Mononuclear cell (primary cell): ENCODE measurements around the gene TVP23A. TPM values are rescaled to one million over a fixed set of nuclear protein-coding genes. Genes with fewer than 3 reads are reported as not detected.
"Not testable (repeated sequence)": the region's sequence is repeated elsewhere in the genome, so short reads cannot be mapped to it uniquely, and the experiment has no call there.

Experiments
- H3K27me3 ChIP-seq: 2 replicates; pipeline ENCODE4 v1.6.0; 2011; ENCODE audit warnings: low read length, control low read depth; ENCODE audit not compliant: insufficient read depth
- H3K4me1 ChIP-seq: 2 replicates; pipeline ENCODE4 v1.5.1; 2011; ENCODE audit warnings: mild to moderate bottlenecking, low read length, control low read depth; ENCODE audit not compliant: insufficient read depth
- H3K4me3 ChIP-seq: 2 replicates; pipeline ENCODE4 v1.5.1; 2011; ENCODE audit warnings: mild to moderate bottlenecking, low read length, moderate library complexity
- H3K9me3 ChIP-seq: 2 replicates; pipeline ENCODE4 v1.5.1; 2011; ENCODE audit warnings: low read depth, mild to moderate bottlenecking, control low read depth, low read length
- total RNA-seq: library from RNA; depleted of rRNA; stranded (reverse); fragments of >200 nt; gene quantifications from one replicate; pipeline ENCODE4 v1.2.3, GENCODE V29; 2012

TVP23A gene
- total RNA-seq, 1 donor, result not detected

DNA sequence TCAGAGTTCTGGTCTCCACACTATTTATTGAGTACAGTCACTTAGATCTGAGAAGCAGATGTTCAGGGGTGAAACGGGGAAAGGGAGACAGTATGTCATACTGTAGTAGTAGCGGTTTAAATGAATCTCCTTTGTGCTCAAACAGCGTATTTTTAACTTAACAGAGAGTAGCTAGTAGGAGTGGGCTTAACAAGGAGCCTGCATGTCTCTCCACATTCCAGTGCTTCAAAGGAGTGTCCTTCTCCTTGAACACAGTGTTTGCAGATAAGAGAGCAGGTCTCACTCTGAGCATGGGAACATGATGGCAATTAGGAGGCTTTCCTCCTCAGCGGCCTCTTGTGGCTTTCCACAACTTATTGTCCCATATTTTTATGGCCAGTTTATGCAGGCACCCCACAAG lies 30.0 kb downstream of the TVP23A start:
- not testable (repeated sequence) for H3K9me3 ChIP-seq, H3K27me3 ChIP-seq
- peaks cover 18% of the 10 kb centered on the region for H3K4me1 ChIP-seq

DNA sequence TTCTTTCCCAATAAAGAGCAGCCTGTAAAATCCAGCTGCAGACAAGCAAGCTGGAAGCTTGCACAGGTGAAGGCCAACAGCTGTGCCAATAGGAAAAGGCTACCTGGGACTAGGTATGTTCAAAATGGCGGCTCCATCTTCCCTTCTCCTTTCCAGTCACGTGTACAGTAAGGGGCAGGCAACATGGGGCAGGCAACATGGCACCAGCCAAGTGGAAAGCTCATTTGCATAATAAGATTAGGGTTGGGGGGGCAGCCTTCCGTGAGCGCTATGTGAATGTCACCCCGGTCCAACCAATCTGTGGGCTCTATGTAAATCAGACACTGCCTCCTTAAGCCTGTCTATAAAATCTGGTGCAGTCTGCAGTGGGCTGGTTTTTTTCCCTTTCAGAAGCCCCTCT lies 31.3 kb downstream of the TVP23A start:
- Histone ChIP-seq H3K9me3 (no peaks in the 10 kb centered on the region), H3K4me3 (no peak overlapping the region), H3K4me1 (peaks cover 9% of the 10 kb centered on the region)

More for the DNA sequence above, 30.0 kb downstream of the TVP23A start:
- not testable (repeated sequence) for H3K4me3 ChIP-seq

DNA sequence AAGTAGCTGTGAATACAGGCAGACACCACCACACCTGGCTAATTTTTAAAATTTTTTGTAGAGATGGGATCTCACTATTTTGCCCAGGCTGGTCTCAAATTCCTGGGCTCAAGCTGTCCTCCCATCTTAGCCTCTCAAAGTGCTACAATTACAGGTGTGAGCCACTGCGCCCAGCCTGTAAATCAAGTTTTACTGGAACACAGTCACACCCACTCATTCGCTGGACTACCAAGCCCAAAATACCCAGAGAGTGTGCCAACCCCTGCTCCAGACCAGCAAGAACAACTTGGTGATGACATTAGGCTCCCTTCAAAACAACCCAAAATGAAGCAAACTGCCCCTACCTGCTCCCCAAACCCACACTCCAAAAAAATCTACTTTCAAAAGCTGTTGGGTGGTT lies 36.0 kb downstream of the TVP23A start:
- Histone ChIP-seq H3K9me3 (no peaks in the 10 kb centered on the region), H3K4me1 (no peaks in the 10 kb centered on the region), H3K4me3 (no peak overlapping the region), H3K27me3 (no peaks in the 10 kb centered on the region)

More for the DNA sequence above, 31.3 kb downstream of the TVP23A start:
- no peaks in the 10 kb centered on the region for H3K27me3 ChIP-seq

DNA sequence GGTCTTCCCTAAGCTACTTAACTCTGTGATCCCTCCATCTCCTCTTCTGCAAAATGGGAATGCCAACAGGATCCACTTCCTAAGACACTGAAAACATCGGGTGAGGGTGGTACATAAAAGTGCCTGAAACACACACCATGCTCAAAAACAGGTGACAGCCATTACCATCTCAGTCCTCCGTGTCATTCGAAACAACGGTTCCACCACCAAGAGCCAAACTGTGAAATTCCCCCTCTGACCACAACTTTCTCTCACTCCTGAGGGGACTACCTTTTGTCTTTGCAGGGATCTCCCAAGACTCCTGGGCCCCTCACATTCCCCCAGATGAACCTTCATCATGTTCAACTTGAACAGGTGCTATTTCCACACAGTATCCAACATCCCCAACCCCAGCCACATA lies 38.0 kb downstream of the TVP23A start:
- H3K9me3 ChIP-seq, result no peaks in the 10 kb centered on the region
- H3K27me3 ChIP-seq, result no peaks in the 10 kb centered on the region
- no peak overlapping the region for H3K4me3 ChIP-seq
- H3K4me1 ChIP-seq, result no peaks in the 10 kb centered on the region

DNA sequence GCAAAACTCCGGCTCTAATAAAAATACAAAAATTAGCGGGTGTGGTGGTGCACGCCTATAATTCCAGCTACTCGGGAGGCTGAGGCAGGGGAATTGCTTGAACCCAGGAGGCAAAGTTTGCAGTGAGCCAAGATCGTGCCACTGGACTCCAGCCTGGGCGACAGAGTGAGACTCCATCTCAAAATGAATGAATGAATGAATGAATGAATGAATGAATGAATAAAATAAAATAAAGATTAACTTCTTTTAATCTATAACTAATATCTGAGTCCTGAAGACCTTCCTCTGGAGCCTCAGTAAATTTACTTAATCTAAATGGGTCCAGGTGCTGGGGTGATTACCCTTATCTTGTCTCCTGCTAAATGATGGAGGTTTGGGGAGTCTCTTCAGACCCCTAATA lies 38.7 kb downstream of the TVP23A start:
- H3K27me3 ChIP-seq, result not testable (repeated sequence)

DNA sequence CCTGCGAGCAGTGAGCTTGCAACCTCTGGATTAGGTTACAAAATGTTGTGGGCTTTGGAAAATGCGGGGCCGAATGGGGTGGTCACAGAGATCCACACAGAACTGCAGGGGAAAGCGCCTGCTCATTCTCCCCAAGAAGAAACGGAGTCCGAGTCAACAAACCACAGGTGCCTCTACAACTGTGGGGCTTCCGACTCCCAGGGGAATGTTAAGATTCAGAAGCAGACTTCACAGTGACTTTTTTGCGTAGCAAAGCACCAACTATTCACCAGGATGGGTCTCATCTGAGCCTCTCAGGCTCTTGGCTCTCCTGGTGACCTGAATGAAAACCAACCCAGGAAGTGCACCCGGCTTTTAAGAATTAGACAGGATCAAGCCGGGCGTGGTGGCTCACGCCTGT lies 41.2 kb downstream of the TVP23A start:
- no peaks in the 10 kb centered on the region for H3K27me3 ChIP-seq
- H3K4me1 ChIP-seq, result peaks cover 13% of the 10 kb centered on the region
- no peak overlapping the region for H3K4me3 ChIP-seq
- no peaks in the 10 kb centered on the region for H3K9me3 ChIP-seq

More for the DNA sequence above, 38.7 kb downstream of the TVP23A start:
- H3K4me1 ChIP-seq, H3K9me3 ChIP-seq, H3K4me3 ChIP-seq: not testable (repeated sequence)

DNA sequence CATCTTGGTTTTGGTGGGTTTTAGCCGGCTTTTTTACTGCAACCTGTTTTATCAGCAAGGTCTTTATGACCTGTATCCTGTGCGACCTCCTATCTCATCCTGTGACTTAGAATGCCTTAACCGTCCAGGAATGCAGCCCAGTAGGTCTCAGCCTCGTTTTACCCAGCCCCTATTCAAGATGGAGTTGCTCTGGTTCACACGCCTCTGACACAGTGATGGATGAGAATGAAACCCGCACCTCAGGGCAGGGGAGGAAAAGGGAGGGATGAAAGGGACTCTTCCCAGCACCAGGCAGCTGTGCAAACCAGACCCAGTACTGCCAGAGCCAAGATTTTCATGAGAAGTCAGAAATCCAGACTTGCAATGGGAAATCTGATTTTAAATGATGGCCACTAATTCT lies 41.7 kb downstream of the TVP23A start:
- H3K4me3 ChIP-seq, H3K9me3 ChIP-seq, H3K27me3 ChIP-seq: not testable (repeated sequence)
- H3K4me1 ChIP-seq, result peaks cover 17% of the 10 kb centered on the region

DNA sequence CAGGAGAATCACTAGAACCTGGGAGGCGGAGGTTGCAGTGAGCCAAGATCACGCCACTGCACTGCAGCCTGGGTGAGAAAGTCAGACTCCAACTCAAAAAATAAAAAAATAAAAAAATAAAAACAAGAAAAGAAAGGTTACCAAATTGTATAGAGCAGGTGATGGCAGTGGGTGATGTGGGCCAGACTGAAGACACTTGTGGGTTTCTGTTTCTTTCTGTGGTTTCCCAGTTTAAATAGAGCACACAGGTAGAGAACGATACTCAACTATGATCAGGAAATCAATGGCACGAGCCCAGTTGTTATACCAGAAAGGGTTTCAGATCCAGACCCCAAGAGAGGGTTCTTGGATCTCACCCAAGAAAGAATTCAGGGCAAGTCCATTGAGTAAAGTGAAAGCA lies 42.3 kb downstream of the TVP23A start:
- peaks cover 23% of the 10 kb centered on the region for H3K4me1 ChIP-seq
- no peaks in the 10 kb centered on the region for H3K9me3 ChIP-seq
- no peaks in the 10 kb centered on the region for H3K27me3 ChIP-seq
- H3K4me3 ChIP-seq, result no peak overlapping the region

DNA sequence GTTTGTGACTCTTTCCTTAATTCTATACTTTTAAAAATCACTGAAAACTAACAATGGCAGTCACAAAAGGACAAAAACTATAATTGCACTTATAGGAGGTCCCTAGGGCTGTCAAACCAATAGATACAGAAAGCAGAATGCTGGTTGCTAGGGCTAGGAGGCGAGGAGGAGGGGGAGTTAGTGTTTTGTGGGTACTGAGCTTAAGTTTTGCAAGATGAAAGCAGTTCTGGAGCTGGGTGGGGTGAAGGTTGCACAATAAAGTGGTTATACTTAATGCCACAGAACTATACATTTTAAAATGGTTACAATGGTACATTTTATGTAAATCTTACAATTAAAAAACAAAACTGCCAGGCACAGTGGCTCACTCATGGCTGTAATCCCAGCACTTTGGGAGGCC lies 47.7 kb downstream of the TVP23A start:
- Histone ChIP-seq H3K27me3 (no peaks in the 10 kb centered on the region), H3K4me3 (no peak overlapping the region), H3K9me3 (no peaks in the 10 kb centered on the region), H3K4me1 (peaks cover 45% of the 10 kb centered on the region)

DNA sequence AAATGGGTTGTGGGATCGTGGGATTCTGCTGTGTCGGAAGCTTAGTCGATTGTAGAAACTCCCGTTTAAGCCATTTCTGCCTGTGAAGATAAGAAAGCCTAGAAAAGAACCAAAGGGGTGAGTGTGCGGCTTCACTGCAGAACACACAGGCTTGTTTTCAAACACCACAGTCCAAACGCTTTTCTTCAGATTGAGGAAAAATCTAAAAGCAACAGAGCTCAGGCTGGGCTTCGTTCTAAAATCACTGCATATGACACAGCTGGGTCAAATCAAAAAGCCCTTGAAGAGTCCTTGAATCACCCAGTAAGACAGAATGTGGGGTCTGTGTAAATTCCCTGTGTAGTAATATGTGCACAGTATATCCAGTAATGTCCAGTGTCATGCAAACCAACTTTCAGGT lies 49.2 kb downstream of the TVP23A start:
- Histone ChIP-seq H3K27me3 (no peaks in the 10 kb centered on the region), H3K9me3 (no peaks in the 10 kb centered on the region), H3K4me3 (no peak overlapping the region), H3K4me1 (peaks cover 57% of the 10 kb centered on the region)

DNA sequence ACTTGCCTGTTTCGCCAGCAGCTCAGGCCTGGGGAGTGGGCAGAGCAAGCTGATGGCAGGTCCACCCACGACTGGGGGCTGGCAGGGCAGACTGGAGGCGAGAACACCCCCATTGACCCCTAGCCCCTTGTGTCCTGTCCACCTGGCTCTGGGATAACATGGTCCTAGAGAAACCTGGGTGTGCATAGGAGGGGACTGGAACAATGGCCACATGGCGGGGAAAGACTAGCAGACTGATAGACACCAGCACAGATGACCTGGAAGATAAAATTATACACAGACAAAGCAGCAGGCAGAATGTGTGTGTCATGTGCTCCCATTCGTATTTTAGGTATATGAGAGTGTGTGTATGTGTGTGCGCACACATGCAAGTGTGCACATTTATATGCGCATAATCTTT lies 51.5 kb downstream of the TVP23A start:
- Histone ChIP-seq H3K9me3 (no peaks in the 10 kb centered on the region), H3K27me3 (no peaks in the 10 kb centered on the region), H3K4me3 (no peak overlapping the region), H3K4me1 (peaks cover 55% of the 10 kb centered on the region)

DNA sequence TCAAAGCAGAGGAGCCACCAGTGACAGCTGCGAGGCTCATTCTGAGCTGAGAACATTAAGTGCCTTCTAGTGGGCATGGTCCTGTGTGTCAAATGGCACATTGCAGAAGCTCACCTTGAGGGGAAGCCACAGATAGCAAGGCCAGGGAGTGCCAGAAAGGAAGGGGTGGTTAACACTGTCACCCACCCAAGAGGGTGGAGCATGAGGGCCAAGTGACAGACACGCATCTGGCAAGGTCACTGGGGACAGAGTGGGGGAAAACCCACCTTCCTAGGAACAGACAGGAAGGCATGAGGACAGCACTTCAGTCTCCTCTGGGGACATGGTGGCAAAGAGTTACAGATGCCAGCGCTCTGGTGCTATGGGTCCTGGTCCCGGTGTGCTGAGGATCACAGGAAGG lies 52.8 kb downstream of the TVP23A start:
- Histone ChIP-seq H3K27me3 (no peaks in the 10 kb centered on the region), H3K9me3 (no peaks in the 10 kb centered on the region), H3K4me1 (peaks cover 52% of the 10 kb centered on the region), H3K4me3 (no peak overlapping the region)

DNA sequence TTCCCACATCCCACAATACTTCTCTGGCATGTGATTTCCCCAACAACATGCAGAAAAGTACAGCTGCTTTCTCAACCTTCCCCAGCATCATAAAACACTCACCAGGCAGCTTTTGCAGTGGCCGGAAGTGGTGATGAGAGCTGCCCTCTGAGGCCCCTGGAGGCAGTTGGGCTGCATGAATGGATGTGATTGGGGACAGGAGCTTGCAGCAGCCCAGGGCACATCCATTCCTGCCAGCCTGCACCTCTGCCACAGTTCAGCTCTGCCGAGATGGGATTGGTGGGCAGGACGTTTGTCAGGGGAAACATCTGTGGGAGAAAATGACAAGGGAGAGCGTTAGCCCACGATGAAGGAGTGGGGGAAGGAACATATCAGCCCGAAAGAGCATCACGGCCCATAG lies 55.1 kb downstream of the TVP23A start:
- H3K27me3 ChIP-seq, result no peaks in the 10 kb centered on the region
- no peaks in the 10 kb centered on the region for H3K9me3 ChIP-seq
- H3K4me3 ChIP-seq, result no peak overlapping the region
- H3K4me1 ChIP-seq, result peaks cover 44% of the 10 kb centered on the region

DNA sequence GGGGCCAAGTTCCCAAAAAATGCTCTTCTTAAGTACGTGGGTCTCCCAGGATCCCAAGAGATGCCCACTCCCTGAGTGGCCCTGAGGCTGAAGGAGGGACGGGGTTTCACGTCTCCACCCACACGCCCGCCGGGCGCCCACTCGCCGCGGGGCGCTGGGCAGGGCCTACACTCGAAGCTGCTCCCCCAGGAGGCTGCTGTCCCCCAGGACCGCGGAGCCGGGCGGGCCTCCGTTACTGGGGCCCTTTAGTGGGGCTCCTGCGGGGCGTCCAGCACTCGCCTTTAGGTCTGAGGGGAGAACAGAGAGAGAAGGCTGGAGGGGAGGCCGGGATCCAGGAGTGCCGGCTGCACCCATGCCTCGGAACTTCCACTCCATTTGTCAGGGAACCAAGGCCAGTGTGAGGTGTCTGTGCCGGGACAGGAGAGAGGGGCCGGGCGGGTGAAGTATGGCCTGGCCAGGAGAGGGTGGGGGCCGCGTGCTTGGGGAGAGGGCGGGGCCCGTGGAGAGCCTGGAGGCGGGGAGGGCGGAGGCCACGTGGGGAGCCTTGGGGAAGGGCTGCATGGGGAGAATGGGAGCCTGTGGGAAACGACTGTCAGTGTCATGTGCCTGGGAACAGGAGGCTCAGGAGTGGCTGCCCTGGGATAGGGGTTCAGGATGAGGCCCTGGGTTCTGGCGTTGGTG lies 56.1 kb downstream of the TVP23A start:
- Histone ChIP-seq H3K4me3 (no peak overlapping the region), H3K4me1 (peaks cover 44% of the 10 kb centered on the region), H3K27me3 (no peaks in the 10 kb centered on the region), H3K9me3 (no peaks in the 10 kb centered on the region)

DNA sequence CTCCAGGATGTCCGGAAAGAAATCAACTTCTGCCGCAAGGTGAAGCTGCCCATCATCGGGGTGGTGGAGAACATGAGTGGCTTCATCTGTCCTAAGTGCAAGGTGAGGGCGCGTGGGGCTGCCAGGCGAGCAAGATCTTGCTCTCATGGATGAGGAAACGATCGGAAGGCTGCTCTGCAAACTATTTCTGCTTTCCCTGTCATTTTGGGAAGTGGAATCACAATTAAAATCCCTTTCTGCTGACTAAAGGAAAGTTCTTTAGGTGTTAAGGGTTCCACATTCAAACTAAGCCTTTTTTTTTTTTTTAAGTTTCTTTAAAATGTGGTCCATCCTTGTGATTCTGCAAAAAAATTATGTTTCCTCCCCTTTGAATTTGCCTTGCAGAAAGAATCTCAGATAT lies 57.2 kb downstream of the TVP23A start:
- no peaks in the 10 kb centered on the region for H3K9me3 ChIP-seq
- H3K4me3 ChIP-seq, result no peak overlapping the region
- H3K4me1 ChIP-seq, result peaks cover 42% of the 10 kb centered on the region
- no peaks in the 10 kb centered on the region for H3K27me3 ChIP-seq

DNA sequence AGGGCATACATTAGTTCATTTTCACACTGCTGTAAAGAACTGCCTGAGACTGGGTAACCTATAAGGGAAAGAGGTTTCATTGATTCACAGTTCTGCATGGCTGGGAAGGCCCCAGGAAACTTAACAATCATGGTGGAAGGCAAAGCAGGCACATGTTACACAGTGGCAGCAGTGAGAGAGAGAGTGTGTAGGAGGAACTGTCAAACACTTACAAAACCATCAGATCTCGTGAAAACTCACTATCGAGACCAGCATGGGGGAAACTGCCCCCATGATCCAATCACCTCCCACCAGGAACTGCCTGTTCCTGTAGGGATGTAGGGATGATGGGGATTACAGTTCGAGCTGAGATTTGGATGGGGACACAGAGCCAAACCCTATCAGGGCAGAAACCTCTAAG lies 57.7 kb downstream of the TVP23A start:
- Histone ChIP-seq H3K9me3 (no peaks in the 10 kb centered on the region), H3K27me3 (no peaks in the 10 kb centered on the region), H3K4me1 (peaks cover 37% of the 10 kb centered on the region), H3K4me3 (no peak overlapping the region)
